ENCODE data around the gene CDCA5. TPM values are rescaled to one million over a fixed set of nuclear protein-coding genes. Genes with fewer than 3 reads are reported as not detected.

Gene CDCA5
- total RNA-seq, 2 donors from 2014 or later = 2.3 TPM; not detected in 1

DNA sequence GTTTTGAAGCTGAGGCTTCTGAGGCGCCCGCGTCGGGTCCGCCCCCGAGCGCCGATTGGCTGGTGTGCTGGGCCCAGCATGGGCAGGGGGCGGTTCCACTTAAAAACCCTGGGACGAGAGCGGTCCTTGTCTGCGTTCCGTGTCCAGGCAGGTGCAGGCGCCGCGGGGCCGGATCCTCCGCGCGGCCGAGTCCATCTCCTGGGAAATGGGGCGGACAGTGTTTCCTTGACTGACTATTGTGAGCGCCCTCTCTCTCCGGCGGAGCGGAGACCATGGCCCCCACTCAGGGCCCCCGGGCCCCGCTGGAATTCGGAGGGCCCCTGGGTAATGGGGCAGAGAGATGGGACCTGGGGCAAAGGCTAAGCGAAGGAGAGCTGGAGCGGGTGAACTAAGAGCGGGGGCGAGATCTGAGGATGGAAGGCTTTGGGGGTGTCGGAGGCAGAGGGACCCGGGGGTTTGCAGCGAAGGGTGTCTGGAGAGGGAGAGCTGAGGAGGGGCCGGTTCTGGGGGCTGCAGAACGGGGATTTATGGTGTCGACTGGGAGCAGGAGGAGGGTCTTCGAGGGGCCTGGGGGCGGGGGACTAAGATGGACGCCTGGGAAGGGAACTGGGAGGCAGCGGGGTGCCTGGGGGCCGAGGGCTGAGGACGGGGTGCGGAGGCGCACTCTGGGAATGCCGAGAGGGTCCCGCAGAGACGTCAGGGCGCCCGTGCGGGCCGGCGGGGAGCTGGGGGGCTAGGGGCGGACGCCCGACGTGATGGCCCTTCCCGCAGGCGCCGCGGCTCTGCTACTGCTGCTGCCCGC is 28.1 kb upstream of the CDCA5 start, which contains the start of gene TM7SF2:
TM7SF2 (plus strand) TSS at position 129 of the 802 bp plus-strand sequence; CDS start at position 273, 144 bp downstream.
- peaks cover 0 to 7% of the 10 kb centered on the region in 2 donors for H3K36me3 ChIP-seq (replicated peaks in 1 of 2; ENCODE audit: insufficient read depth in 1 of 2, low read depth in 2 of 2)
- 0 to 1% methylated on average over 33 to 61 of the region's 64 CpGs for WGBS, 2 donors
- intact Hi-C loops (cut with DNase I) = no loop called here

DNA sequence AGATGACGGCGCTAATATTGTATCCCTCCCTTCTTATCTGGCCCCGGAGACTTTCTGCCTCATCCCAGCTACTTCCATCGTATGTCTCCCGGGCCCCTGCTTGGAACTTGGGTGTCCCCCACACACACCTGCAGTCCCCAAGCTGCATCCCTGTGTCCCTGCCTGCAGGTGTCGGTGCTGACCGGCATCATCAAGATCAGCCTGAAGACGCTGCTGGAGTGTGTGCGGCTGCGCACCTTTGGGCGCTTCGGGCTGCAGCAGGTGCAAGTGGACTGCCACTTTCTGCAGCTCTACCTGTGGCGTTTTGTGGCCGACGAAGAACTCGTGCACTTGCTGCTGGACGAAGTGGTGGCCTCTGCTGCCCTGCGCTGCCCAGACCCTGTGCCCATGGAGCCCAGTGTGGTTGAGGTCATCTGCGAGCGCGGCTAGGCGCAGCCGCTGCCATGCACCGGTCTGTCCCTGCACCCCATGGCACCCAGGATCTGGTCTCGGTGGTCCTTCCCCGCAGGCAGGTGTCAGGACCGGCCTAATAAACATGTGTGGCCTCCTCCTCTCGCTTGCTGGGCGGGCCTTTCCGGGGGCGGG is 27.4 kb upstream of the CDCA5 start:
- no peak for TF ChIP-seq POLR2A (IDR thresholded peaks at IDR 0.05)
- no peaks in the 10 kb centered on the region for H3K27me3 ChIP-seq
- peak overlapping the region in 3 of 4 donors; percentile 83 to 93 (median 92) for H3K27ac ChIP-seq
- H3K9me3 ChIP-seq = no peaks in the 10 kb centered on the region
- ATAC-seq (no peak), DNase-seq (peak in 1 of 4 donors; percentile 24)
- 51 to 57% methylated on average over 31 of the region's 31 CpGs for WGBS, 2 donors
- H3K36me3 ChIP-seq (replicated peaks in 1 of 2; ENCODE audit: insufficient read depth in 1 of 2, low read depth in 2 of 2) = peaks cover 0 to 7% of the 10 kb centered on the region in 2 donors
- intact Hi-C loops (cut with DNase I) = no loop called here
- peaks cover 59% of the 10 kb centered on the region for H3K4me1 ChIP-seq
- no peak overlapping the region for H3K4me3 ChIP-seq

More for the DNA sequence above, 28.1 kb upstream of the CDCA5 start, which contains the start of gene TM7SF2:
- H3K4me1 ChIP-seq = peaks cover 66% of the 10 kb centered on the region
- ATAC-seq (peak; percentile 85), DNase-seq (peak; percentile 98 to 99 (median 99))
- TF ChIP-seq POLR2A (IDR thresholded peaks at IDR 0.05) = peak; percentile 97 to 99 (median 99)
- TF ChIP-seq, protein P1, sequence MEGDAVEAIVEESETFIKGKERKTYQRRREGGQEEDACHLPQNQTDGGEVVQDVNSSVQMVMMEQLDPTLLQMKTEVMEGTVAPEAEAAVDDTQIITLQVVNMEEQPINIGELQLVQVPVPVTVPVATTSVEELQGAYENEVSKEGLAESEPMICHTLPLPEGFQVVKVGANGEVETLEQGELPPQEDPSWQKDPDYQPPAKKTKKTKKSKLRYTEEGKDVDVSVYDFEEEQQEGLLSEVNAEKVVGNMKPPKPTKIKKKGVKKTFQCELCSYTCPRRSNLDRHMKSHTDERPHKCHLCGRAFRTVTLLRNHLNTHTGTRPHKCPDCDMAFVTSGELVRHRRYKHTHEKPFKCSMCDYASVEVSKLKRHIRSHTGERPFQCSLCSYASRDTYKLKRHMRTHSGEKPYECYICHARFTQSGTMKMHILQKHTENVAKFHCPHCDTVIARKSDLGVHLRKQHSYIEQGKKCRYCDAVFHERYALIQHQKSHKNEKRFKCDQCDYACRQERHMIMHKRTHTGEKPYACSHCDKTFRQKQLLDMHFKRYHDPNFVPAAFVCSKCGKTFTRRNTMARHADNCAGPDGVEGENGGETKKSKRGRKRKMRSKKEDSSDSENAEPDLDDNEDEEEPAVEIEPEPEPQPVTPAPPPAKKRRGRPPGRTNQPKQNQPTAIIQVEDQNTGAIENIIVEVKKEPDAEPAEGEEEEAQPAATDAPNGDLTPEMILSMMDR (IDR thresholded peaks at IDR 0.05) = peak in 1 of 7 experiments; percentile 7
- H3K27me3 ChIP-seq = no peaks in the 10 kb centered on the region
- no peaks in the 10 kb centered on the region for H3K9me3 ChIP-seq
- peak within 1 kb of the TSS; percentile 70 to 93 (median 88) for H3K27ac ChIP-seq
- peak within 1 kb of the TSS; percentile 20 to 66 for H3K4me3 ChIP-seq

DNA sequence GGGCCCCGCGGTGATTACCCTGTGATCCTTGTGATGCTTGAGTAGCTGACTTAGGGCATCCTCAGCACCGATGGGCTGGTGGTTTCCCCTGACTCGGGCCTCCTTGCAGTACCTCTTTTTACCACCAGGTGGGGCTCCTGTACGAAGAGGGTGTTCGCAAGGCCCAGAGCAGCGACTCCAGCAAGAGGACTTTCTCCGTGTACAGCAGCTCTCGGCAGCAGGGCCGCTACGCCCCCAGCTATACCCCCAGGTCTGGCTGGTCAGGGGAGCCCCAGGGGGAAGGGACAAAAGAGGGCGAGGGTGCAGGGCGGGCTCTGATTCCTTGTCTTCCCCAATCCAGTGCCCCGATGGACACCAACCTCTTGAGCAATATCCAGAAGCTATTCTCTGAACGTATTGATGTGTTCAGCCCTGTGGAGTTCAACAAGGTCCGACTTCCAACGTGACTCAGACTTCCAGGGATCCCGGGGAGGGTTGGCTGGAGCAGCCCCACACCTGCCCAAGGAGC is 26.6 kb upstream of the CDCA5 start:
- ATAC-seq (peak; percentile 37), DNase-seq (peak; percentile 88 to 94 (median 90))
- intact Hi-C loops (cut with DNase I) = no loop called here
- Histone ChIP-seq H3K4me3 (no peak overlapping the region), H3K9me3 (no peaks in the 10 kb centered on the region), H3K36me3 (replicated peaks in 1 of 2; ENCODE audit: insufficient read depth in 1 of 2, low read depth in 2 of 2) (peaks cover 0 to 7% of the 10 kb centered on the region in 2 donors), H3K27me3 (no peaks in the 10 kb centered on the region), H3K27ac (peak overlapping the region in 3 of 4 donors; percentile 42 to 93 (median 83)), H3K4me1 (peaks cover 54% of the 10 kb centered on the region)
- 6 to 8% methylated on average over 17 to 18 of the region's 18 CpGs for WGBS, 2 donors
- TF ChIP-seq POLR2A (IDR thresholded peaks at IDR 0.05) = no peak
- TF ChIP-seq, protein P1 (IDR thresholded peaks at IDR 0.05) = peak; percentile 94 to 99 (median 96)

DNA sequence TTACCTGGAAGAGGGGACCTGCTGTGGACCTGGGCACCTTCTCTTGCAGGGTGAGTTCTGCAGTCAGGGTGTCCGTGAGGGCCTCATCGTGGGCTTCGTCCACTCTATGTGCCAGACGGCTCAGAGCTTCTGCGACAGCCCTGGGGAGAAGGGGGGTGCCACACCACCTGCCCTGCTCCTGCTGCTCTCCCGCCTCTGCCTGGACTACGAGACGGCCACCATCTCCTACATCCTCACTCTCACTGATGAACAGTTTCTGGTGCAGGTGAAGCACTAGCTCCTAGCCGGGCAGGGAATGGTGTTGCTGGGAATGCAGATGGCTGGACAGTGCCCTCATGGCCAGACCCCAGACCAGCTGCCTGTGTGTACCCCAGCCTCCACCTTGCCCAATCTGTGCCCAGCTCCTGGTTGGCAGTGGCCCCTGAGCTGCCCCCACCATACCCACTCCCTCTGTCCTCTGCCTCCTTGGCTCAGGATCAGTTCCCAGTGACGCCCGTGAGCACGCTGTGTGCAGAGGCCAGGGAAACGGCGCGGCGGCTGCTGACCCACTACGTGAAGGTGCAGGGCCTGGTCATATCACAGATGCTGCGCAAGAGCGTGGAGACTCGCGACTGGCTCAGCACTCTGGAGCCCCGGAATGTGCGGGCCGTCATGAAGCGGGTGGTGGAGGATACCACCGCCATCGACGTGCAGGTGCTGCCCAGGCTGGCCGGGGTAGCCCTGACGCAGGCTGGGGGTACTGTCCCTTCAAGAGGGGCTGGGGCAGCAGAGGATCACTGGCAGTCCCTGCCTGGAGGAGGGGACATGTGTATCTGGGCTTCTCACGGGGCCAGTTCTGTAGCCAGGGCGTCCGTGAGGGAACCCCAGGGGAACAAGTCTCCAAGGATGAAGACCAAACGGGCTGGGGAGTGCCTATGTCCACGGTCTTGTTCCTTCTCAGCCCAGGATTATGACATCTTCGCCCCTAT is 25.7 kb upstream of the CDCA5 start:
- peak in 1 of 4 donors; percentile 5 for DNase-seq
- 83 to 84% methylated on average over 20 to 33 of the region's 36 CpGs for WGBS, 2 donors
- H3K4me3 ChIP-seq = no peak overlapping the region
- no peak overlapping the region for H3K27ac ChIP-seq
- intact Hi-C loops (cut with DNase I) = no loop called here
- H3K27me3 ChIP-seq = no peaks in the 10 kb centered on the region
- TF ChIP-seq POLR2A (IDR thresholded peaks at IDR 0.05) = no peak
- TF ChIP-seq, protein P1 (IDR thresholded peaks at IDR 0.05) = no peak
- ATAC-seq = no peak
- peaks cover 0 to 7% of the 10 kb centered on the region in 2 donors for H3K36me3 ChIP-seq (replicated peaks in 1 of 2; ENCODE audit: insufficient read depth in 1 of 2, low read depth in 2 of 2)
- no peaks in the 10 kb centered on the region for H3K9me3 ChIP-seq
- peaks cover 54% of the 10 kb centered on the region for H3K4me1 ChIP-seq
